Tibial nerve (tissue), 3 donors: ENCODE data around the gene KDM5C.

Source experiments
- EP300 ChIP-seq, 2 donors: sonication (generic); formaldehyde crosslinking; IDR thresholded peaks; one replicate each; pipeline ENCODE4 v1.6.1; 2017; ENCODE audit warnings: antibody characterized with exemption in 2 of 2, mild to moderate bottlenecking in 1 of 2
- POLR2A ChIP-seq, 2 donors: fragments of 450-650 bp; IDR thresholded peaks; one replicate each; pipeline ENCODE4 v1.6.1; 2017; ENCODE audit warnings: antibody characterized with exemption in 2 of 2, mild to moderate bottlenecking in 2 of 2, moderate library complexity in 2 of 2

DNA sequence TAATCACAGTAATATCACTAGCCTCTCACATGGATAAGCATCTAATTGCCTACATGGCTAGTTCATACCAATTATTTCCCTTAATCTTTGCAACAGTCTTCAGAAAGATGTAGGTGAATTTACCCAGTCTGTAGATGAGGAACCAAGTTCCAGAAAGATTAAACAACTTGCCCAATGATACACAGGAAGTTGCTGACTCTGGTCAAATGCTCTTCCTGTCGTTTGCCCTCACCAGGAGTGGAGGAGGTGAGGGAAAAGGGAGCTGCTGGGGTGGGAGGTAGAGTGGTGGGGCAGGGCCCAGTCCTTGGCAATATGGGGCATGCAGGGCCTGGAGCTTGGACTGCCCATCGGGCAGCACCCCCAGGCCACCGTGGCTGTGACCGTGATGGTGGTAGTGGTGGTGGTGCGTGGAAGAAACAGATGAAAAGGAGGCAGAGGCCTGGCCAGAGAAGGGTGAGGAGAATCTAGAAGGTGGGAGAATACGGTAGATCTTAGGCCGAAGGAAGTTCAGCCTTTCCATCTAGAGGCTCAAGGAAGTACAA, 2.3 kb upstream of the KDM5C start:
- TF ChIP-seq POLR2A (IDR thresholded peaks at IDR 0.05) (no peak), EP300 (IDR thresholded peaks at IDR 0.05) (no peak)
